Measurements from ENCODE around the gene PTPRN2. TPM values are rescaled to one million over a fixed set of nuclear protein-coding genes. Genes with fewer than 3 reads are reported as not detected.

Gene PTPRN2
- total and polyA plus RNA-seq, 9 of the 15 experiments (the other 6 are each of a cell fraction or from before 2014, with no cell fraction given), result not detected

DNA sequence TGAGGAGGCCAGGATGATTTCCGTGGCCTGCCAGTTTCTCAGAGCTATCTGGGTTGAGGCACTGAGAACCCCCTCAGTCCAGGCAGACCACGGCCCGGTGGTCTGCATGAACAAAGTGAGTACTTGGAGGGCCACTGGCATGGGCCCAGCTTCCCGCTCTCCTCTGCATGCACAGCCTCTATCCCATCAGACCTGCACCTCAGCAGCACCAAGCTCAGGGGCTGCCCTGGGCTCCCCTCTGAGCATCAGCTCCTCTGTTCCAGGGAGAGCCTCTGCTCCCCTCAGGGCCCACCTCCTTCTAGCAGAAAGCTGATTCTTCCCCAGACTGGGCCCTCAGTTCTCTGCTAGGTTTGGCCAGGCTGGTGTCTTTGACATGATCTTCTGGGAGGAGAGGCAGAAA is 780.9 kb downstream of the PTPRN2 start (continued):
- no peak for TF ChIP-seq ELF1 (tag; IDR thresholded peaks at IDR 0.05)
- TF ChIP-seq SNIP1 (IDR thresholded peaks at IDR 0.05; ENCODE audit: low read depth), result no peak
- no peak for TF ChIP-seq RBM17 (IDR thresholded peaks at IDR 0.05; ENCODE audit: borderline replicate concordance, low read depth, low read length)
- TF ChIP-seq, protein P1, sequence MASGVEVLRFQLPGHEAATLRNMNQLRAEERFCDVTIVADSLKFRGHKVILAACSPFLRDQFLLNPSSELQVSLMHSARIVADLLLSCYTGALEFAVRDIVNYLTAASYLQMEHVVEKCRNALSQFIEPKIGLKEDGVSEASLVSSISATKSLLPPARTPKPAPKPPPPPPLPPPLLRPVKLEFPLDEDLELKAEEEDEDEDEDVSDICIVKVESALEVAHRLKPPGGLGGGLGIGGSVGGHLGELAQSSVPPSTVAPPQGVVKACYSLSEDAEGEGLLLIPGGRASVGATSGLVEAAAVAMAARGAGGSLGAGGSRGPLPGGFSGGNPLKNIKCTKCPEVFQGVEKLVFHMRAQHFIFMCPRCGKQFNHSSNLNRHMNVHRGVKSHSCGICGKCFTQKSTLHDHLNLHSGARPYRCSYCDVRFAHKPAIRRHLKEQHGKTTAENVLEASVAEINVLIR (CRISPR knock-in tag; IDR thresholded peaks at IDR 0.05), result no peak

DNA sequence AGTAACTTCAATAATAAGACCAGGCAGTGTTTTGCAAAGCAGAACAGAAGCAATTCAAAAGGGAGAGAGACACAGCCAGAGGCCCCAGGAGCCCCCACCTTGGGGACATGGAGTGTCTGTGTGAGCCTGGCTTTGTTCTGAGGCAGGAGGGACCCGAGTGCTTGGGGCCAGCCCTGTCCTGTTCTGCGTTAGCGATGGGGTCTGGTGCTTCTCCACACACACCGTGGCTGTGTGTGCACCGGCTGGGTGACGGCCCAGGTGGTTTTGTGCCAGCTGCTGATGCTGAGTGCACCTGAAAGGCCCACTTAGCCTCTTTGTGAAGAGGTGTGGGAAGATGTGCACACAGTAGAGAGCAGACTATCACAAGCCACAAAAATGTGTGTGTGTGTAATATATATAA is 781.9 kb downstream of the PTPRN2 start:
- FAIRE-seq (no peak), ATAC-seq (no peak), DNase-seq (ENCODE audit: extremely low read depth in 1 of 4, low spot score in 3 of 4) (no peak)
- no peak overlapping the region for H3K27ac ChIP-seq (ENCODE audit: extremely low read depth, low read depth, low read length)
- no TSS peak for BruUV-seq (replicated peaks)
- H3K79me2 ChIP-seq (ENCODE audit: control insufficient read depth, insufficient read depth, low read length), result no peaks in the 10 kb centered on the region
- intact Hi-C loops (cut with micrococcal nuclease), result no loop called here
- no peaks in the 10 kb centered on the region for H3K36me3 ChIP-seq (ENCODE audit: control insufficient read depth, insufficient read depth, low read length)
- H3K9me1 ChIP-seq (ENCODE audit: control insufficient read depth, insufficient read depth, low read length), result no peaks in the 10 kb centered on the region
- no peak overlapping the region for H3K4me2 ChIP-seq (ENCODE audit: insufficient read depth, low read length)
- no peak overlapping the region for H2AFZ ChIP-seq (ENCODE audit: low read depth, low read length)
- CTCF ChIA-PET (ENCODE audit: low intra/inter-chr PET ratio), result no interaction called here
- 3% methylated on average over 6 of the region's 6 CpGs for WGBS (ENCODE audit: insufficient coverage, low coverage, missing lambda C conversion rate)
- H3K4me1 ChIP-seq (replicated peaks in 1 of 2; ENCODE audit: control insufficient read depth in 2 of 2, insufficient read depth in 2 of 2, low read length in 2 of 2), result peaks cover 0 to 13% of the 10 kb centered on the region in 2 experiments; a peak in 1 of 5 replicates
- peaks cover 32 to 50% of the 10 kb centered on the region in 2 experiments for H3K27me3 ChIP-seq (ENCODE audit: control insufficient read depth in 2 of 2, insufficient read depth in 2 of 2, low read length in 2 of 2)
- in situ Hi-C loops (cut with MboI), result no loop called here
- H3K9ac ChIP-seq (ENCODE audit: insufficient read depth in 1 of 2, low read depth in 2 of 2, low read length in 2 of 2), result no peak overlapping the region
- no peak overlapping the region for H3K4me3 ChIP-seq
- no peaks in the 10 kb centered on the region for H3K9me3 ChIP-seq (replicated peaks; ENCODE audit: control insufficient read depth, insufficient read depth, low read depth, low read length)
- POLR2A ChIA-PET, result no interaction called here
- H4K20me1 ChIP-seq (replicated peaks; ENCODE audit: control insufficient read depth, insufficient read depth, low read length), result 0 out of 2 replicates have a peak, but pooled peaks cover 3% of the 10 kb centered on the region
- TF ChIP-seq KLF10 (CRISPR knock-in tag; IDR thresholded peaks at IDR 0.05) (no peak), ZFPM2 (CRISPR knock-in tag; IDR thresholded peaks at IDR 0.05) (no peak), KLF16 (IDR thresholded peaks at IDR 0.05) (no peak), SPI1 (IDR thresholded peaks at IDR 0.05; ENCODE audit: borderline replicate concordance, low read depth, low read length) (no peak), COPS2 (conservative IDR thresholded peaks at IDR 0.05) (no peak), E2F4 (CRISPR knock-in tag; IDR thresholded peaks at IDR 0.05; ENCODE audit: low read depth) (no peak), KHSRP (IDR thresholded peaks at IDR 0.05) (no peak), ZNF551 (CRISPR knock-in tag; IDR thresholded peaks at IDR 0.05) (no peak), ZNF175 (CRISPR knock-in tag; IDR thresholded peaks at IDR 0.05; ENCODE audit: low read depth) (no peak)
- TF ChIP-seq, protein P2, sequence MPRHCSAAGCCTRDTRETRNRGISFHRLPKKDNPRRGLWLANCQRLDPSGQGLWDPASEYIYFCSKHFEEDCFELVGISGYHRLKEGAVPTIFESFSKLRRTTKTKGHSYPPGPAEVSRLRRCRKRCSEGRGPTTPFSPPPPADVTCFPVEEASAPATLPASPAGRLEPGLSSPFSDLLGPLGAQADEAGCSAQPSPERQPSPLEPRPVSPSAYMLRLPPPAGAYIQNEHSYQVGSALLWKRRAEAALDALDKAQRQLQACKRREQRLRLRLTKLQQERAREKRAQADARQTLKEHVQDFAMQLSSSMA (CRISPR knock-in tag; IDR thresholded peaks at IDR 0.05), result no peak
